Thymus (tissue), 11 donors: Measurements from ENCODE around the gene CFAP298. TPM values are rescaled to one million over a fixed set of nuclear protein-coding genes. Genes with fewer than 3 reads are reported as not detected.
"Not testable (repeated sequence)": the region's sequence is repeated elsewhere in the genome, so short reads cannot be mapped to it uniquely, and the experiment has no call there.

Source experiments
- DNase-seq, 9 donors: peaks; one replicate each; pipeline ENCODE4 v3.0.0-alpha.2; 2013; ENCODE audit warnings: low spot score in 9 of 9, low read depth in 6 of 9, missing footprints in 1 of 9
- H3K27ac ChIP-seq, 2 donors: one replicate each; pipeline ENCODE4 v1.5.1; 2013; ENCODE audit warnings: control low read depth in 1 of 2, low read depth in 1 of 2, low read length in 1 of 2, mild to moderate bottlenecking in 1 of 2, moderate library complexity in 1 of 2
- H3K27me3 ChIP-seq, 2 donors: one replicate each; pipeline ENCODE4 v1.5.1; 2013; ENCODE audit warnings: low read length in 1 of 2; ENCODE audit not compliant: control insufficient read depth in 2 of 2, insufficient read depth in 1 of 2
- H3K36me3 ChIP-seq, 2 donors: one replicate each; pipeline ENCODE4 v1.5.1; 2013; ENCODE audit warnings: low read length in 1 of 2, mild to moderate bottlenecking in 1 of 2, moderate library complexity in 1 of 2; ENCODE audit not compliant: control insufficient read depth in 2 of 2, insufficient read depth in 2 of 2
- H3K4me1 ChIP-seq, 2 donors: one replicate each; pipeline ENCODE4 v1.5.1; 2013; ENCODE audit warnings: low read length in 2 of 2; ENCODE audit not compliant: control insufficient read depth in 2 of 2, insufficient read depth in 2 of 2
- H3K4me3 ChIP-seq, 2 donors: one replicate each; pipeline ENCODE4 v1.5.1; 2013; ENCODE audit warnings: low read length in 2 of 2, control low read depth in 1 of 2, mild to moderate bottlenecking in 1 of 2
- H3K9me3 ChIP-seq, 2 donors: one replicate each; pipeline ENCODE4 v1.5.1; 2013; ENCODE audit warnings: low read length in 1 of 2, mild to moderate bottlenecking in 1 of 2; ENCODE audit not compliant: control insufficient read depth in 2 of 2, insufficient read depth in 1 of 2
- WGBS: extraction: QIAGEN DNeasy Blood & Tissue Kit; methylation state at CpG from one replicate; pipeline ENCODE4 v1.1.7; 2013; 5-methylcytosine and 5-hydroxymethylcytosine counted together
- polyA plus RNA-seq: library from polyadenylated mRNA; stranded (reverse); fragments of 200-250 nt; gene quantifications from one replicate; pipeline ENCODE4 v1.2.3, GENCODE V29; 2013
- total RNA-seq: library from RNA; stranded (reverse); fragments of 120-200 nt; gene quantifications from one replicate; pipeline ENCODE4 v1.2.4, GENCODE V29; 2013
- donor health status: healthy.

CFAP298 gene
- total and polyA plus RNA-seq, 2 donors: 43.5 to 44.6 TPM

GRCh38 chr21:32641710-32642698 is 29.8 kb upstream of the CFAP298 start:
- Histone ChIP-seq H3K4me3 (no peak overlapping the region), H3K27ac (no peak overlapping the region), H3K9me3 (no peaks in the 10 kb centered on the region), H3K4me1 (no peaks in the 10 kb centered on the region), H3K27me3 (no peaks in the 10 kb centered on the region), H3K36me3 (peaks cover 20 to 26% of the 10 kb centered on the region in 2 donors)
- no peak for DNase-seq
- 88% methylated on average over 10 of the region's 10 CpGs for WGBS

DNA sequence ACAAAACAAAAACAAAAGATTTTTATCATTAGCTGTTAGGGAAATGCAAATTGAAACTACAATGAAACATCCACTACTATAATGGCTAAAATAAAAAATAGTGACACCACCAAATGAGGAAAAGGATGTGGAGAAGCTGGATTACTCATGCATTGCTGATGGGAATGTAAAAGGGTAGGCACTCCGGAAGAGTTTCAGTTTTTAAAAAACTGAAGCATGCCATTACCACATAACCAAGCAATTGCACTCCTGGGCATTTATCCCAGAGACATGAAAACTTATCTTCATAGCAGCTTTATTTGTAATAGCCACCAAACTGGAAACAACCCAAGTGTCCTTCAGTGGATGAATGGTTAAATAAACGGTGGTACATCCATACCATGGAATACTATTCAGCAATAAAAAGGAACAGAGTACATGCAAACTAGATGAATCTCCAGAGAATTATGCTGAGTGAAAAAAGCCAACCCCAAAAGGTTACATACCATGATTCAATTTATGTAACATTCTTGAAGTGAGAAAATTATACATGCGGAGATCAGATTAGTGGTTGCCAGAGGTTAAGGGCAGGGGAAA is 14.5 kb upstream of the CFAP298 start:
- Histone ChIP-seq H3K36me3 (peaks cover 9 to 15% of the 10 kb centered on the region in 2 donors), H3K4me1 (peaks cover 0 to 3% of the 10 kb centered on the region in 2 donors), H3K9me3 (no peaks in the 10 kb centered on the region), H3K27ac (no peak overlapping the region), H3K27me3 (no peaks in the 10 kb centered on the region), H3K4me3 (no peak overlapping the region)
- WGBS: 99% methylated on average over 3 of the region's 3 CpGs
- DNase-seq: no peak

DNA sequence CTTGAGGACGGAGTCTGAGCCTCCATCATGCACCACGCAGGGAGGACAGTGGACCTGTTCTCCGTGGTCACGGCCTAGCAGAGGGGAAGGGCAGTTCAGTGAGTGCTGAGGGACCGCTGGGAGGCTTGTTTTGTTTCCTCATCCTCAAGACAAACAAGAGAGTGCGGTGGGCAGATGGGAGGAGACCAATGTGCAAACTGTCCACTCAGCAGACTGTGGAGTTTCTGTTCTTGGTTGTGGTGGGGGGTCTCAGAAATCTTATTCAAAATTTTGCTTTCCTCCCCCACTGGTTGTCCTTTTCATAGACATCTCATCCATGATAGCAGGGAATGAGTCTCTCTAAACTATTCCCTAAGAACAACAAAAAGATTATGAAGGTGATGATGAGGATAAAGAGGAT is 6.0 kb upstream of the CFAP298 start:
- not testable (repeated sequence) for DNase-seq, H3K9me3 ChIP-seq, H3K27ac ChIP-seq, H3K36me3 ChIP-seq, H3K4me1 ChIP-seq, H3K4me3 ChIP-seq, H3K27me3 ChIP-seq
- WGBS: 93% methylated on average over 6 of the region's 6 CpGs

DNA sequence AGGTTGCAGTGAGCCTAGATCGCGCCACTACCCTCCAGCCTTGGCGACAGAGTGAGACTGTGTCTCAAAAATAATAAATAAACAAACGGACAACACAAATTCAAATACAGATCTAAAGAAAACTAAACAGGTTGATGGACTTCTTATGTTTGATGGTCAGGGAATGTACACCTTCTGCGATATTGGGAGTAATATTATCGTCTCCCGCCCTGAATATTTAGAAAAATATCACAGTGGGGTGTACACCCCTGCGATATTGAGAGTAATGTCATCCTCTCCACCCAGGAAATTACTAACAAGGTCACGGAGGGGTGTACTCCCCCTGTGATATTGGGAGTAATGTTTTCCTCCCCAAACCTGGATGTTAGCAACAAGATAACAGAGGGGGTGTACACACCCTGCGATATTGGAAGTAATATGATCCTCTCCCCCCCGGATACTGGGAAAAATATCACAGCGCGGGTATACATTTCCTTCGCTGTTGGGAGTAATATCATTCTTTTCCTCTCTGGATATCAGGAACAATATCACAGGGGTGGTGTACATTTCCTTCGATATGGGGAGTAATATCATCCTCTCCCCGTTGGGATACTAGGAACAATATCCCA is 1.4 kb upstream of the CFAP298 start:
- 85% methylated on average over 16 of the region's 16 CpGs for WGBS
- H3K4me1 ChIP-seq: peaks cover 8 to 12% of the 10 kb centered on the region in 2 donors
- H3K27ac ChIP-seq: no peak overlapping the region
- H3K9me3 ChIP-seq: no peaks in the 10 kb centered on the region
- H3K4me3 ChIP-seq: peak overlapping the region; percentile 67 to 97
- peaks cover 0 to 6% of the 10 kb centered on the region in 2 donors for H3K36me3 ChIP-seq
- peaks cover 0 to 2% of the 10 kb centered on the region in 2 donors for H3K27me3 ChIP-seq
- no peak for DNase-seq

DNA sequence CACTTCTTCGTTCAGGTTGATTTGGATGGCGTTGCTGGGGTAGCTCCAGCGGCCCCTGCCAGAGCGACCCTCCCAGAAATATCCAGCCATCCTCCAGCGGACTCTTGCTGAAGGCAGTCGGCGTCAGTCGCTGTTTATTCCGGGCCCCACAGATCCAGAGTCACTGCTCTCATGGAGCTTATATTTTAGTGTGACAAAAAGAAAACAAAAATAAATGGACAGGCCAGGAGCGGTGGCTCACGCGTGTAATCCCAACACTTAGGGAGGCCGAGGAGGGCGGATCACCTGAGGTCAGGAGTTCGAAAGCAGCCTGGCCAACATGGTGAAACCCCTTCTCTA is 791 bp upstream of the CFAP298 start:
- peak overlapping the region; percentile 67 to 97 for H3K4me3 ChIP-seq
- H3K36me3 ChIP-seq: peaks cover 0 to 7% of the 10 kb centered on the region in 2 donors
- WGBS: 5% methylated on average over 15 of the region's 15 CpGs
- H3K9me3 ChIP-seq: no peaks in the 10 kb centered on the region
- peaks cover 0 to 2% of the 10 kb centered on the region in 2 donors for H3K27me3 ChIP-seq
- H3K4me1 ChIP-seq: peaks cover 8 to 12% of the 10 kb centered on the region in 2 donors
- peak overlapping the region; percentile 48 to 88 for H3K27ac ChIP-seq
- DNase-seq: peak in 2 of 9 donors; percentile 0 to 10

- DNase-seq: peak in 6 of 9 donors; percentile 4 to 24 (median 14)
- under 1% methylated on average over 28 of the region's 28 CpGs for WGBS
- H3K4me3 ChIP-seq: peak overlapping the region; percentile 67 to 97
These were observed 643 bp downstream of the CFAP298 start for GRCh38 chr21:32611471-32611997.

DNA sequence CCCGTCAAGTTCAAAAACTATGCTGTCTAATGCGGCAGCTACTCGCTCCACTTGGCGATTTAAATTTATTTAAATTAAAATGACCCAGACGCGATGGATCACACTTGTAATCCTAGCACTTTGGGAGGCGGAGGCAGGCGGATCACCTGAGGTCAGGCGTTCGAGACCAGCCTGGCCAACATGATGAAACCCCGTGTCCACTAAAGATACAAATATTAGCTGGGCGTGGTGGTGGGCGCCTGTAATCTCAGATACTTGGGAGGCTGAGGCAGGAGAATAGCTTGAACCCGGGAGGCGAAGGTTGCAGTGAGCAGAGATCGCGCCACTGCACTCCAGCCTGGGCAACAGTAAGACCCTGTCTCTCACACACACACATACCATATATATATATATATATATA is 1.2 kb downstream of the CFAP298 start:
- WGBS: 91% methylated on average over 17 of the region's 17 CpGs
- H3K4me3 ChIP-seq: peak overlapping the region in 1 of 2 donors; percentile 97

More at GRCh38 chr21:32611471-32611997, 643 bp downstream of the CFAP298 start:
- peaks cover 0 to 18% of the 10 kb centered on the region in 2 donors for H3K36me3 ChIP-seq
- no peaks in the 10 kb centered on the region for H3K9me3 ChIP-seq
- H3K27ac ChIP-seq: peak overlapping the region; percentile 77 to 88
- peaks cover 8 to 12% of the 10 kb centered on the region in 2 donors for H3K4me1 ChIP-seq
- peaks cover 0 to 2% of the 10 kb centered on the region in 2 donors for H3K27me3 ChIP-seq

GRCh38 chr21:32608851-32609250 is 3.3 kb downstream of the CFAP298 start:
- WGBS: 98% methylated on average over 5 of the region's 5 CpGs
- DNase-seq: no peak
- Histone ChIP-seq H3K4me1 (peaks cover 8 to 12% of the 10 kb centered on the region in 2 donors), H3K9me3 (no peaks in the 10 kb centered on the region), H3K27me3 (no peaks in the 10 kb centered on the region), H3K27ac (no peak overlapping the region), H3K4me3 (no peak overlapping the region), H3K36me3 (peaks cover 22 to 42% of the 10 kb centered on the region in 2 donors)

More for the DNA sequence above, 1.2 kb downstream of the CFAP298 start:
- DNase-seq, H3K9me3 ChIP-seq, H3K27ac ChIP-seq, H3K27me3 ChIP-seq: not testable (repeated sequence)
- peaks cover 5 to 24% of the 10 kb centered on the region in 2 donors for H3K36me3 ChIP-seq
- H3K4me1 ChIP-seq: peaks cover 8 to 12% of the 10 kb centered on the region in 2 donors
